Suprapubic skin (tissue), 3 donors: ENCODE measurements around the gene CFAP65.

Source experiments
- EP300 ChIP-seq: sonication (generic); formaldehyde crosslinking; IDR thresholded peaks from one replicate; pipeline ENCODE4 v1.6.1; 2017; ENCODE audit warnings: antibody characterized with exemption
- TF ChIP-seq, protein P1 (sequence below), 2 donors: fragments of 200-600 bp in 1 of 2; fragments of 450-650 bp in 1 of 2; sonication (generic) in 1 of 2; IDR thresholded peaks; one replicate each; pipeline ENCODE4 v1.5.1; 2016 to 2019; ENCODE audit warnings: antibody characterized with exemption in 2 of 2, mild to moderate bottlenecking in 1 of 2, moderate library complexity in 1 of 2

DNA sequence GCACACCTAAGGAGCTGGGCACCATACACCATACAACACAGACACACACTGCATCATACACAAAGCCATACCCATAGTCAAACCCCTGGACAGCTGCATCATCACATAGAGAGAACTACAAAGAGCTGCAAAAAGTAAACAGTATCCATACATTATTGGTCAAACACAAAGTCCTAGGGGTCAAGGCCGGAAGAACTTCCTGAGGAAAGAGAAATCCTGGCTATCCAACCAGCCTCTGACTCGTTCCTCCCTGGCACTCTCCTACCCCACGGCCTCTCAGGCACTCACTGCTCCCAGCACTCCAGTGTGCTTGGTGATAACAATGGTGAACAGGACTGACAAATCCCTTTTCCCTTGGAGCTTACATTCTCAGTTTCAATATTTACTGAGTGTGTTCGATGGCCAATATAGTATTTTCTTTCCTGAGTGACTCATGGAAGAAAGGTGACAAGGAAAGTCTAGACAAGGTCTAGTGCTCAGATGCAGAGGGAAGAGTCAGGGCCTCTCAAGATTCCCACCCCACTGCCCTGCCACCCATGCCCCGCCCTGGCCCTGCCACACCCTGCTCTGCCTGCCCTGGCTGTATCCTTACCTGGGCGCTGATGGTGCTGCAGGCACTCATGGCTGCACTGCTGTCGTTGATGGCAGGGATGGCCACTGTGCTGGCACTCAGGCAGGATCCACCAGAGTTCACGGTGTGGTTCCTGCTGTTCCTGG, 3.4 kb downstream of the CFAP65 start:
- TF ChIP-seq, protein P1, sequence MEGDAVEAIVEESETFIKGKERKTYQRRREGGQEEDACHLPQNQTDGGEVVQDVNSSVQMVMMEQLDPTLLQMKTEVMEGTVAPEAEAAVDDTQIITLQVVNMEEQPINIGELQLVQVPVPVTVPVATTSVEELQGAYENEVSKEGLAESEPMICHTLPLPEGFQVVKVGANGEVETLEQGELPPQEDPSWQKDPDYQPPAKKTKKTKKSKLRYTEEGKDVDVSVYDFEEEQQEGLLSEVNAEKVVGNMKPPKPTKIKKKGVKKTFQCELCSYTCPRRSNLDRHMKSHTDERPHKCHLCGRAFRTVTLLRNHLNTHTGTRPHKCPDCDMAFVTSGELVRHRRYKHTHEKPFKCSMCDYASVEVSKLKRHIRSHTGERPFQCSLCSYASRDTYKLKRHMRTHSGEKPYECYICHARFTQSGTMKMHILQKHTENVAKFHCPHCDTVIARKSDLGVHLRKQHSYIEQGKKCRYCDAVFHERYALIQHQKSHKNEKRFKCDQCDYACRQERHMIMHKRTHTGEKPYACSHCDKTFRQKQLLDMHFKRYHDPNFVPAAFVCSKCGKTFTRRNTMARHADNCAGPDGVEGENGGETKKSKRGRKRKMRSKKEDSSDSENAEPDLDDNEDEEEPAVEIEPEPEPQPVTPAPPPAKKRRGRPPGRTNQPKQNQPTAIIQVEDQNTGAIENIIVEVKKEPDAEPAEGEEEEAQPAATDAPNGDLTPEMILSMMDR (IDR thresholded peaks at IDR 0.05), result no peak
- no peak for TF ChIP-seq EP300
